ENCODE results near the gene CTRL. TPM values are rescaled to one million over a fixed set of nuclear protein-coding genes. Genes with fewer than 3 reads are reported as not detected.

CTRL gene
- total RNA-seq, 6 experiments from 2014 or later: 0.12 to 0.49 (median 0.44) TPM; not detected in 3

- DNase-seq (no peak), ATAC-seq (peak in 1 of 4 donors; percentile 17)
- Histone ChIP-seq H3K27ac (no peak overlapping the region), H3K9me3 (no peaks in the 10 kb centered on the region), H3K4me1 (no peaks in the 10 kb centered on the region), H3K27me3 (no peaks in the 10 kb centered on the region), H3K36me3 (peaks cover 0 to 3% (median 0%) of the 10 kb centered on the region in 4 donors), H3K4me3 (no peak overlapping the region)
- intact Hi-C loops (cut with DNase I): loop anchor here in 1 of 2 donors (10.0 kb wide), 1 partner anchor 99 kb away; no protein-coding TSS in a partner anchor
- 43% methylated on average over 3 of the region's 10 CpGs for WGBS (ENCODE audit: insufficient coverage, low coverage, low lambda C conversion rate, missing lambda C conversion rate)
- TF ChIP-seq, protein P1, sequence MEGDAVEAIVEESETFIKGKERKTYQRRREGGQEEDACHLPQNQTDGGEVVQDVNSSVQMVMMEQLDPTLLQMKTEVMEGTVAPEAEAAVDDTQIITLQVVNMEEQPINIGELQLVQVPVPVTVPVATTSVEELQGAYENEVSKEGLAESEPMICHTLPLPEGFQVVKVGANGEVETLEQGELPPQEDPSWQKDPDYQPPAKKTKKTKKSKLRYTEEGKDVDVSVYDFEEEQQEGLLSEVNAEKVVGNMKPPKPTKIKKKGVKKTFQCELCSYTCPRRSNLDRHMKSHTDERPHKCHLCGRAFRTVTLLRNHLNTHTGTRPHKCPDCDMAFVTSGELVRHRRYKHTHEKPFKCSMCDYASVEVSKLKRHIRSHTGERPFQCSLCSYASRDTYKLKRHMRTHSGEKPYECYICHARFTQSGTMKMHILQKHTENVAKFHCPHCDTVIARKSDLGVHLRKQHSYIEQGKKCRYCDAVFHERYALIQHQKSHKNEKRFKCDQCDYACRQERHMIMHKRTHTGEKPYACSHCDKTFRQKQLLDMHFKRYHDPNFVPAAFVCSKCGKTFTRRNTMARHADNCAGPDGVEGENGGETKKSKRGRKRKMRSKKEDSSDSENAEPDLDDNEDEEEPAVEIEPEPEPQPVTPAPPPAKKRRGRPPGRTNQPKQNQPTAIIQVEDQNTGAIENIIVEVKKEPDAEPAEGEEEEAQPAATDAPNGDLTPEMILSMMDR (IDR thresholded peaks at IDR 0.05): no peak
- no peak for TF ChIP-seq POLR2A (IDR thresholded peaks at IDR 0.05)
Measured at GRCh38 chr16:67923414-67924116, 8.1 kb downstream of the CTRL start.

GRCh38 chr16:67922740-67923139, 8.9 kb downstream of the CTRL start:
- no peak for DNase-seq
- no peaks in the 10 kb centered on the region for H3K4me1 ChIP-seq
- 76% methylated on average over 8 of the region's 8 CpGs for WGBS (ENCODE audit: insufficient coverage, low coverage, low lambda C conversion rate, missing lambda C conversion rate)
- no peak for TF ChIP-seq POLR2A (IDR thresholded peaks at IDR 0.05)
- TF ChIP-seq, protein P1 (IDR thresholded peaks at IDR 0.05): no peak
- H3K36me3 ChIP-seq: peaks cover 0 to 3% (median 0%) of the 10 kb centered on the region in 4 donors
- H3K27me3 ChIP-seq: no peaks in the 10 kb centered on the region
- H3K4me3 ChIP-seq: no peak overlapping the region
- no peak overlapping the region for H3K27ac ChIP-seq
- ATAC-seq: no peak
- H3K9me3 ChIP-seq: no peaks in the 10 kb centered on the region
- intact Hi-C loops (cut with DNase I): loop anchor here in 1 of 2 donors (10.0 kb wide), 1 partner anchor 98 kb away; no protein-coding TSS in a partner anchor

GRCh38 chr16:67922221-67922620, 9.4 kb downstream of the CTRL start:
- TF ChIP-seq, protein P1 (IDR thresholded peaks at IDR 0.05): no peak
- TF ChIP-seq POLR2A (IDR thresholded peaks at IDR 0.05): no peak
- H3K27ac ChIP-seq: no peak overlapping the region
- WGBS (ENCODE audit: insufficient coverage, low coverage, low lambda C conversion rate, missing lambda C conversion rate): 79% methylated on average over 5 of the region's 5 CpGs
- ATAC-seq (no peak), DNase-seq (no peak)
- no peaks in the 10 kb centered on the region for H3K27me3 ChIP-seq
- intact Hi-C loops (cut with DNase I): loop anchor here in 1 of 2 donors (10.0 kb wide), 1 partner anchor 97 kb away; no protein-coding TSS in a partner anchor
- H3K4me1 ChIP-seq: no peaks in the 10 kb centered on the region
- no peaks in the 10 kb centered on the region for H3K36me3 ChIP-seq
- H3K9me3 ChIP-seq: no peaks in the 10 kb centered on the region
- no peak overlapping the region for H3K4me3 ChIP-seq

- 81% methylated on average over 2 of the region's 6 CpGs for WGBS (ENCODE audit: insufficient coverage, low coverage, low lambda C conversion rate, missing lambda C conversion rate)
- no peak overlapping the region for H3K27ac ChIP-seq
- H3K4me3 ChIP-seq: no peak overlapping the region
- no peaks in the 10 kb centered on the region for H3K27me3 ChIP-seq
- intact Hi-C loops (cut with DNase I): loop anchor here in 1 of 2 donors (10.0 kb wide), 1 partner anchor 95 kb away; no protein-coding TSS in a partner anchor
- TF ChIP-seq, protein P1 (IDR thresholded peaks at IDR 0.05): peak in 1 of 4 donors; percentile 8
- no peak for TF ChIP-seq POLR2A (IDR thresholded peaks at IDR 0.05)
- H3K36me3 ChIP-seq: no peaks in the 10 kb centered on the region
- H3K4me1 ChIP-seq: peaks cover 0 to 21% (median 10%) of the 10 kb centered on the region in 4 donors
- DNase-seq: no peak
- no peaks in the 10 kb centered on the region for H3K9me3 ChIP-seq
- ATAC-seq: no peak
Measured at GRCh38 chr16:67919622-67920221, 11.9 kb downstream of the CTRL start.
